HepG2 (cell line): Measurements from ENCODE around the gene CD79A. TPM values are rescaled to one million over a fixed set of nuclear protein-coding genes. Genes with fewer than 3 reads are reported as not detected.

ENCODE experiments used
- CREB3 ChIP-seq: sonication (generic); formaldehyde crosslinking; IDR thresholded peaks from 2 replicates; pipeline ENCODE4 v1.5.0; 2020; ENCODE audit warnings: missing genetic modification reagents
- ETV6 ChIP-seq: sonication (generic); formaldehyde crosslinking; conservative IDR thresholded peaks from 2 replicates; pipeline ENCODE4 v1.4.0; 2020; ENCODE audit warnings: missing genetic modification reagents
- GTF3A ChIP-seq: sonication (generic); formaldehyde crosslinking; conservative IDR thresholded peaks from 2 replicates; pipeline ENCODE4 v1.4.0; 2020; ENCODE audit warnings: mild to moderate bottlenecking, missing genetic modification reagents
- HES4 ChIP-seq: sonication (generic); formaldehyde crosslinking; IDR thresholded peaks from 2 replicates; pipeline ENCODE4 v1.9.0; 2021; ENCODE audit warnings: mild to moderate bottlenecking, missing genetic modification reagents, borderline replicate concordance
- HNF1B ChIP-seq: sonication (generic); formaldehyde crosslinking; IDR thresholded peaks from 2 replicates; pipeline ENCODE4 v1.5.1; 2020; ENCODE audit warnings: mild to moderate bottlenecking, moderate library complexity, missing genetic modification reagents
- HNRNPL ChIP-seq: fragments of 200-400 bp; formaldehyde crosslinking; IDR thresholded peaks from 2 replicates; pipeline ENCODE4 v1.6.1; 2017; ENCODE audit warnings: mild to moderate bottlenecking, low read depth, low read length
- IRF9 ChIP-seq: sonication (generic); formaldehyde crosslinking; IDR thresholded peaks from 2 replicates; pipeline ENCODE4 v1.8.0; 2022; ENCODE audit warnings: missing genetic modification reagents, mild to moderate bottlenecking, borderline replicate concordance
- MED13 ChIP-seq: sonication (generic); formaldehyde crosslinking; IDR thresholded peaks from 2 replicates; pipeline ENCODE4 v1.5.0; 2020; ENCODE audit warnings: missing genetic modification reagents
- MEIS1 ChIP-seq: sonication (generic); formaldehyde crosslinking; IDR thresholded peaks from 2 replicates; pipeline ENCODE4 v1.9.0; 2021; ENCODE audit warnings: mild to moderate bottlenecking, missing genetic modification reagents, moderate library complexity, borderline replicate concordance
- MLLT10 ChIP-seq: sonication (generic); formaldehyde crosslinking; IDR thresholded peaks from 2 replicates; pipeline ENCODE4 v1.4.0; 2020; ENCODE audit warnings: missing genetic modification reagents
- NR1H2 ChIP-seq: sonication (generic); formaldehyde crosslinking; IDR thresholded peaks from 2 replicates; pipeline ENCODE4 v1.8.1; 2022; ENCODE audit warnings: low read depth, missing genetic modification reagents, borderline replicate concordance
- PAF1 ChIP-seq: IDR thresholded peaks from 2 replicates; pipeline ENCODE4 v1.6.1; 2016; ENCODE audit warnings: missing genetic modification reagents, missing compliant biosample characterization
- REST ChIP-seq, 2 experiments: IDR thresholded peaks; 2 replicates each; pipeline ENCODE4 v1.6.1; 2011 to 2012; ENCODE audit warnings: low read length in 2 of 2, borderline replicate concordance in 1 of 2, low read depth in 1 of 2, mild to moderate bottlenecking in 1 of 2, moderate library complexity in 1 of 2
- TCF7 ChIP-seq: sonication (generic); IDR thresholded peaks from 2 replicates; pipeline ENCODE4 v1.6.1; 2016; ENCODE audit warnings: antibody characterized with exemption, low read depth
- ZNF34 ChIP-seq: sonication (generic); formaldehyde crosslinking; IDR thresholded peaks from 2 replicates; pipeline ENCODE4 v1.4.0; 2020; ENCODE audit warnings: mild to moderate bottlenecking, missing genetic modification reagents, borderline replicate concordance
- polyA plus RNA-seq, 8 experiments: library from polyadenylated mRNA; depleted of rRNA in 3 of 8; stranded (reverse) in 7 of 8; unstranded in 1 of 8; fragments of >200 nt; fragmentation: Illumina TruSeq in 4 of 8; extraction: Trizol in 4 of 8; gene quantifications; 2 replicates each; pipeline versions ENCODE4 v1.2.1 to v1.2.3, GENCODE V29; 2011 to 2016; ENCODE audit warnings: low read depth in 4 of 8, missing spikeins in 1 of 8, mixed read lengths in 1 of 8; ENCODE audit not compliant: insufficient read depth in 1 of 8
- total RNA-seq, 5 experiments: library from RNA; depleted of rRNA; stranded (reverse); fragments of >200 nt; fragmentation: Illumina TruSeq; extraction: Trizol; gene quantifications; 2 replicates each; pipeline ENCODE4 v1.2.3, GENCODE V29; 2016; ENCODE audit warnings: low read depth in 1 of 5

Gene CD79A
- total and polyA plus RNA-seq, 2 of the 13 experiments (the other 11 are each of a cell fraction or from before 2014, with no cell fraction given): 0.24 to 0.33 TPM

GRCh38 chr19:41859618-41860418 is 17.3 kb upstream of the CD79A start, which contains the start of gene RPS19 (continued):
- TF ChIP-seq HES4 (CRISPR knock-in tag) (peak; percentile 69), MLLT10 (CRISPR knock-in tag) (no peak), MED13 (peak; percentile 77; the same call in 1 of the 2 replicates), HNF1B (peak; percentile 67; the same call in 1 of the 2 replicates), REST (IDR thresholded peaks at IDR 0.05; ENCODE audit: borderline replicate concordance in 1 of 2, low read depth in 1 of 2, low read length in 2 of 2) (peak in 1 of 2 experiments; percentile 57; a peak in 1 of 4 replicates), GTF3A (peak; percentile 74; the same call in 1 of the 2 replicates), TCF7 (no peak), HNRNPL (no peak), IRF9 (CRISPR knock-in tag) (peak; percentile 90), MEIS1 (CRISPR knock-in tag) (peak; percentile 50; the same call in 1 of the 2 replicates), NR1H2 (no peak; the same call in 1 of the 2 replicates), CREB3 (CRISPR knock-in tag) (0 out of 2 replicates have a peak, but pooled peaks have one; percentile 64), ZNF34 (CRISPR knock-in tag) (no peak), PAF1 (CRISPR knock-in tag) (no peak), ETV6 (CRISPR knock-in tag) (peak; percentile 100)
